Neuronal stem cell (in vitro differentiated cells): ENCODE data around the gene CDC27.

Source experiments
- DNase-seq: peaks from one replicate; pipeline ENCODE4 v3.0.0-alpha.2; 2013; ENCODE audit warnings: low spot score
- H2AFZ ChIP-seq: one replicate; pipeline ENCODE4 v1.6.1; 2013; ENCODE audit warnings: mild to moderate bottlenecking, low read length, inconsistent platforms
- H2AK5ac ChIP-seq: 2 replicates; pipeline ENCODE4 v1.6.1; 2013; ENCODE audit warnings: low read depth, mild to moderate bottlenecking, inconsistent platforms, low read length, moderate library complexity, mixed read lengths
- H2BK120ac ChIP-seq: 2 replicates; pipeline ENCODE4 v1.6.1; 2013; ENCODE audit warnings: low read depth, mild to moderate bottlenecking, inconsistent platforms, low read length, moderate library complexity, mixed read lengths
- H2BK12ac ChIP-seq: one replicate; pipeline ENCODE4 v1.6.1; 2013; ENCODE audit warnings: low read length, inconsistent platforms
- H2BK15ac ChIP-seq: 2 replicates; pipeline ENCODE4 v1.6.1; 2013; ENCODE audit warnings: mild to moderate bottlenecking, low read length, inconsistent platforms, mixed read lengths
- H2BK5ac ChIP-seq: one replicate; pipeline ENCODE4 v1.6.1; 2013; ENCODE audit warnings: inconsistent platforms, mild to moderate bottlenecking, low read length, moderate library complexity
- H3K14ac ChIP-seq: one replicate; pipeline ENCODE4 v1.6.1; 2013; ENCODE audit warnings: low read length, inconsistent platforms
- H3K18ac ChIP-seq: 2 replicates; pipeline ENCODE4 v1.6.1; 2013; ENCODE audit warnings: low read length, inconsistent platforms
- H3K23ac ChIP-seq: 2 replicates; pipeline ENCODE4 v1.6.1; 2013; ENCODE audit warnings: low read depth, mild to moderate bottlenecking, mixed read lengths, low read length, inconsistent platforms; ENCODE audit not compliant: poor library complexity
- H3K27ac ChIP-seq: replicated peaks from 3 replicates; pipeline ENCODE4 v1.5.1; 2013; ENCODE audit warnings: low read length, inconsistent platforms
- H3K27me3 ChIP-seq, 3 experiments: 2 replicates each; pipeline ENCODE4 v1.6.1; 2013; ENCODE audit warnings: low read length in 3 of 3, mild to moderate bottlenecking in 2 of 3, inconsistent platforms in 1 of 3, low read depth in 1 of 3, mixed read lengths in 1 of 3, moderate library complexity in 1 of 3; ENCODE audit not compliant: control insufficient read depth in 3 of 3, insufficient read depth in 3 of 3
- H3K36me3 ChIP-seq, 2 donors: replicated peaks in 1 of 2; 2 replicates each; pipeline ENCODE4 v1.6.1; 2013; ENCODE audit warnings: low read length in 2 of 2; ENCODE audit not compliant: control insufficient read depth in 2 of 2, insufficient read depth in 2 of 2
- H3K4ac ChIP-seq: 2 replicates; pipeline ENCODE4 v1.6.1; 2013; ENCODE audit warnings: inconsistent platforms, mild to moderate bottlenecking, low read length, moderate library complexity
- H3K4me1 ChIP-seq, 2 donors: 1 replicate in 1 of 2; 2 replicates in 1 of 2; pipeline ENCODE4 v1.6.1; 2013; ENCODE audit warnings: low read length in 2 of 2, low read depth in 1 of 2; ENCODE audit not compliant: control insufficient read depth in 2 of 2, insufficient read depth in 1 of 2
- H3K4me2 ChIP-seq: one replicate; pipeline ENCODE4 v1.6.1; 2013; ENCODE audit warnings: mild to moderate bottlenecking, low read length, inconsistent platforms; ENCODE audit not compliant: insufficient read depth, poor library complexity, severe bottlenecking
- H3K4me3 ChIP-seq, 2 donors: 2 replicates each; pipeline ENCODE4 v1.5.1; 2013; ENCODE audit warnings: low read length in 2 of 2, mild to moderate bottlenecking in 2 of 2, inconsistent platforms in 1 of 2, moderate library complexity in 1 of 2
- H3K79me1 ChIP-seq: one replicate; pipeline ENCODE4 v1.6.1; 2013; ENCODE audit warnings: low read depth, mild to moderate bottlenecking, inconsistent platforms, low read length, moderate library complexity
- H3K9ac ChIP-seq: one replicate; pipeline ENCODE4 v1.6.1; 2013; ENCODE audit warnings: mild to moderate bottlenecking, low read depth, low read length, inconsistent platforms; ENCODE audit not compliant: poor library complexity
- H3K9me3 ChIP-seq, 2 donors: replicated peaks in 1 of 2; 2 replicates each; pipeline versions ENCODE3 to v1.6.1; 2013; ENCODE audit warnings: low read length in 2 of 2, mild to moderate bottlenecking in 2 of 2, inconsistent platforms in 1 of 2, low read depth in 1 of 2, mixed read lengths in 1 of 2, moderate library complexity in 1 of 2; ENCODE audit not compliant: control insufficient read depth in 2 of 2, insufficient read depth in 1 of 2
- H4K8ac ChIP-seq: one replicate; pipeline ENCODE4 v1.6.1; 2013; ENCODE audit warnings: low read depth, mild to moderate bottlenecking, inconsistent platforms, low read length, moderate library complexity
- H4K91ac ChIP-seq: one replicate; pipeline ENCODE4 v1.6.1; 2013; ENCODE audit warnings: low read length, low read depth, mild to moderate bottlenecking, inconsistent platforms; ENCODE audit not compliant: poor library complexity
- WGBS, 2 donors: extraction: QIAGEN DNeasy Blood & Tissue Kit; methylation state at CpG; one replicate each; pipeline ENCODE4 v1.1.7; 2013; ENCODE audit warnings: missing lambda C conversion rate in 2 of 2, mixed read lengths in 1 of 2; ENCODE audit not compliant: insufficient read length in 2 of 2, insufficient replicate concordance in 1 of 2; ENCODE audit errors: extremely low coverage in 2 of 2; 5-methylcytosine and 5-hydroxymethylcytosine counted together

Gene CDC27

DNA sequence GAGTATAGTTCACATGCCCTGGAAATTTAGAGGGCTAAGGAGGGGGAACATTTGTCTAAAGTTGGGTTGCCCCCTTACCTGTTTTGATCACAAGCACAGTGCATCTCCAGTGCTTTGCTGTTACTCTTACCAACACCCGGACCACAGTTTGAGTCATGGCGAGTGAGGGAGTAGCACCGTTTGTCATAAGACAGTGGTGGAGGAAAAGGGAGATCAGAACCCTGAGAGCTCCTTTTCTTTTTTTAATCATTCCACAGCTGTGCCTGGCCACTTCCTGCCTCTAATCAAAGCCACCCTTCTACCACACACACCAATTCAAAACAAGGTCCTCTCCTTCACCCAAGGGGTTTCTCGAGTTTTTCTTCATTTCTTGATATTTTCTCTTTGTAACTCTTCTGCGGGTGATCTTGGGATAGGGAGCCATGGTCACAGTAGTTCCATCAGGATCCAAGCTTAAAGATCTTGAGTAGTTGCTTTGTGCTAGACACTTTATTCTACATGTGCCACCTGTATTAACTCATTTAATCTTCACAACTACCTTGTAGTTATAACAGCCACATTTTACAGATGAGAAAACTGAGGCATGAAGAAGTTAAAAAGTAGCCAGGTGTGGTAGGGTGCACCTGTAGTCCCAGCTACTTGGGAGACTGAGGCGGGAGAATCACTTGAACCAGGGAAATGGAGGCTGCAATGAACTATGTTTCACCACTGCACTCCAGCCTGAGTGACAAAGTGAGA lies 15.1 kb upstream of the CDC27 start:
- Histone ChIP-seq H2BK120ac (no peak overlapping the region), H3K27ac (no peak overlapping the region)
- WGBS, 2 donors: no CpG with 5 or more reads among the region's 6 CpGs

DNA sequence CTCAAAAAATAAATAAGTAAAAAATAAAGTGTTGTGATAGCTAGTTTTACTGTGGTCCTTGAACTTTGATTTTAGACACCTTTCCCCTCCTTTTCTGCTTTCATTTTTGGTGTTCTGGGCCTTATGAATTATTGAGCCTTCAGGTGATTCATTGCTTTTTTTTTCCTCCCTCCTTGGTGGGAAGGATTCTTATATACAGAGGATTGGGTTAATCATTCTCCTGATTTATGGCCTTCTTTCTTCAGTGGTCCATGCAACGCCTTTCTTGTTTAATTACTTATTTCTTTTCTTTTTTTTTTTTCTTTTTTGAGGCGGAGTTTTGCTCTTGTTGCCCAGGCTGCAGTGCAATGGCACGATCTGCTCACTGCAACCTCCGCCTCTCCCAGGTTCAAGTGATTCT lies 12.1 kb upstream of the CDC27 start:
- no peak overlapping the region for H2BK5ac ChIP-seq
- H2AK5ac ChIP-seq: no peak overlapping the region
- no peak overlapping the region for H3K18ac ChIP-seq
- no peak overlapping the region for H2BK120ac ChIP-seq
- no peaks in the 10 kb centered on the region for H3K79me1 ChIP-seq
- H3K4me2 ChIP-seq: no peak overlapping the region
- H2BK15ac ChIP-seq: no peak overlapping the region
- no peak overlapping the region for H3K23ac ChIP-seq
- no peak overlapping the region for H3K4ac ChIP-seq
- H4K91ac ChIP-seq: no peak overlapping the region
- no peak overlapping the region for H3K9ac ChIP-seq
- H3K27ac ChIP-seq: no peak overlapping the region
- no CpG with 5 or more reads among the region's 4 CpGs for WGBS, 2 donors
- no peaks in the 10 kb centered on the region for H3K9me3 ChIP-seq
- H4K8ac ChIP-seq: no peak overlapping the region
- H3K14ac ChIP-seq: no peak overlapping the region
- peaks cover 0 to 10% (median 0%) of the 10 kb centered on the region in 3 experiments for H3K27me3 ChIP-seq
- no peak for DNase-seq
- no peak overlapping the region for H3K4me3 ChIP-seq
- H3K36me3 ChIP-seq: no peaks in the 10 kb centered on the region
- no peak overlapping the region for H2BK12ac ChIP-seq
- H2AFZ ChIP-seq: no peak overlapping the region
- peaks cover 0 to 4% of the 10 kb centered on the region in 2 donors for H3K4me1 ChIP-seq

More for the DNA sequence above, 15.1 kb upstream of the CDC27 start:
- Histone ChIP-seq H3K9ac (no peak overlapping the region), H4K91ac (no peak overlapping the region), H3K4me2 (no peak overlapping the region), H3K23ac (no peak overlapping the region), H3K18ac (no peak overlapping the region), H2BK5ac (no peak overlapping the region), H2AFZ (no peak overlapping the region), H3K4me1 (peaks cover 3 to 11% of the 10 kb centered on the region in 2 donors), H4K8ac (no peak overlapping the region), H3K79me1 (no peaks in the 10 kb centered on the region), H2BK15ac (no peak overlapping the region), H3K4me3 (no peak overlapping the region), H2BK12ac (no peak overlapping the region), H3K9me3 (no peaks in the 10 kb centered on the region), H3K36me3 (no peaks in the 10 kb centered on the region), H2AK5ac (no peak overlapping the region), H3K14ac (no peak overlapping the region), H3K4ac (no peak overlapping the region), H3K27me3 (peaks cover 0 to 22% (median 0%) of the 10 kb centered on the region in 3 experiments)
- DNase-seq: no peak

DNA sequence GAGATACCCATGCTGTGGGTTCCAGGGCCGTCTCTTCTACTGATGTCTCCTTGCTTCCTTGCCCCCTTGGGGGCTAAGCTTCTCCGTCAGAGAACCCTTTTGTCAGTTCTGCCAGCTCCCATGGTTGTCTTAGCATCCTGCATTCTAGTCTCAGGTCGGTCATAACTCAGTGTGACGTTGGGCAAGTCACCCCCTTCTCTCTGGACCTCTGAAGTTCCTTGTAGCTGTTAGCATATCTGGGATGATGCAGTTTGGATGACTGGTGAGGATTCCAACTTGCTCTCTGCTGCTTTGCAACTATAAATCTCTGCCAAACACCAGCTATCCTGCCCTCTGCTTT lies 11.2 kb upstream of the CDC27 start:
- H3K4me1 ChIP-seq: no peaks in the 10 kb centered on the region
- H3K18ac ChIP-seq: no peak overlapping the region

DNA sequence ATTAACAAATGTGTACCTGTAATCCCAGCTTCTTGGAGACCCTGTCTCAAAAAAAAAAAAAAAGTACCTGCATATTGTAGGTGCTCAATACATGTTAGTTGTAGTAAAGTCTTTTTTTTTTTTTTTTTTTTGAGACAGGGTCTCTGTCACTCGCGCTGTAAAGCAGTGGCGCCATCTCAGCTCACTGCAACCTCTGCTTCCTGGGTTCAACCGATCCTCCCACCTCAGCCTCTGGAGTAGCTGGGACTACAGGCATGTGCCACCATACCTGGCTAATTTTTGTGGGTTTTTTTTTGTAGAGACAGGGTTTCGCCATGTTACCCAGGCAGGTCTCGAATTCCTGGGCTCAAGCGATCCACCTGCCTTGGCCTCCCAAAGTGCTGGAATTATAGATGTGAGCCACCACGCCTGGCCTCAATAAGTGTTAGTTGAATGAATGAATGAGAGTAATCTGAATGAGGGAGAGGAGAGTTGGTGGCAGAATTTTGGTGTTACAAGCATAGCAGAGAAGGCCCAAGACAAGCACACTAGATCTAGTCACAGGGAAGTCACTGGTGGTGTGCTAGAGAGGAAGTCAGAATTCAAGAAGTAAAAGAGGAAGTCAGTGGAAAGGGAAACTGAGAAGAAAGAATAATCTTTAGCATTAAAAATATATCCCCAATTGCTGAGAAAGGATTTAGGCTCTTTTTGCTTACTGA lies 10.7 kb upstream of the CDC27 start:
- Histone ChIP-seq H3K36me3 (no peaks in the 10 kb centered on the region), H3K18ac (no peak overlapping the region), H3K14ac (no peak overlapping the region), H3K27ac (no peak overlapping the region), H3K23ac (no peak overlapping the region), H4K8ac (no peak overlapping the region), H3K4me3 (no peak overlapping the region), H3K9ac (no peak overlapping the region), H2BK15ac (no peak overlapping the region), H3K4ac (no peak overlapping the region), H2BK5ac (no peak overlapping the region), H3K4me1 (no peaks in the 10 kb centered on the region), H3K27me3 (peaks cover 0 to 4% (median 0%) of the 10 kb centered on the region in 3 experiments), H3K9me3 (no peaks in the 10 kb centered on the region), H3K4me2 (no peak overlapping the region), H2BK12ac (no peak overlapping the region), H2AFZ (no peak overlapping the region), H3K79me1 (no peaks in the 10 kb centered on the region), H4K91ac (no peak overlapping the region), H2AK5ac (no peak overlapping the region), H2BK120ac (no peak overlapping the region)
- WGBS, 2 donors: no CpG with 5 or more reads among the region's 8 CpGs
- DNase-seq: no peak

More for the DNA sequence above, 11.2 kb upstream of the CDC27 start:
- no peak overlapping the region for H3K4me2 ChIP-seq
- H3K9me3 ChIP-seq: no peaks in the 10 kb centered on the region
- no peak overlapping the region for H3K14ac ChIP-seq
- H2AK5ac ChIP-seq: no peak overlapping the region
- no peak overlapping the region for H3K9ac ChIP-seq
- no peak overlapping the region for H3K4ac ChIP-seq
- no peak overlapping the region for H2AFZ ChIP-seq
- H2BK12ac ChIP-seq: no peak overlapping the region
- H3K79me1 ChIP-seq: no peaks in the 10 kb centered on the region
- H2BK5ac ChIP-seq: no peak overlapping the region
- no peak overlapping the region for H2BK120ac ChIP-seq
- no peak overlapping the region for H4K8ac ChIP-seq
- peaks cover 0 to 6% (median 0%) of the 10 kb centered on the region in 3 experiments for H3K27me3 ChIP-seq
- no peak for DNase-seq
- no peak overlapping the region for H3K27ac ChIP-seq
- H3K23ac ChIP-seq: no peak overlapping the region
- no peak overlapping the region for H4K91ac ChIP-seq
- no peak overlapping the region for H2BK15ac ChIP-seq
- H3K36me3 ChIP-seq: no peaks in the 10 kb centered on the region
- no CpG with 5 or more reads among the region's 4 CpGs for WGBS, 2 donors
- H3K4me3 ChIP-seq: no peak overlapping the region
